ENCODE data around the gene CRYBA4. TPM values are rescaled to one million over a fixed set of nuclear protein-coding genes. Genes with fewer than 3 reads are reported as not detected.

The CRYBA4 gene
- polyA plus RNA-seq, 1 donor from 2014 or later: not detected

GRCh38 chr22:26587991-26588613 is 33.7 kb upstream of the CRYBA4 start:
- peaks cover 2% of the 10 kb centered on the region for H3K36me3 Mint-ChIP-seq
- peaks cover 27 to 37% (median 30%) of the 10 kb centered on the region in 3 donors for H3K4me1 Mint-ChIP-seq
- peak overlapping the region in 1 of 3 donors; percentile 4 for H3K27ac Mint-ChIP-seq
- no peaks in the 10 kb centered on the region for H3K27me3 Mint-ChIP-seq
- peaks cover 0 to 2% (median 0%) of the 10 kb centered on the region in 3 donors for H3K9me3 Mint-ChIP-seq
- peak overlapping the region; percentile 80 to 96 (median 84) for H3K4me3 Mint-ChIP-seq

DNA sequence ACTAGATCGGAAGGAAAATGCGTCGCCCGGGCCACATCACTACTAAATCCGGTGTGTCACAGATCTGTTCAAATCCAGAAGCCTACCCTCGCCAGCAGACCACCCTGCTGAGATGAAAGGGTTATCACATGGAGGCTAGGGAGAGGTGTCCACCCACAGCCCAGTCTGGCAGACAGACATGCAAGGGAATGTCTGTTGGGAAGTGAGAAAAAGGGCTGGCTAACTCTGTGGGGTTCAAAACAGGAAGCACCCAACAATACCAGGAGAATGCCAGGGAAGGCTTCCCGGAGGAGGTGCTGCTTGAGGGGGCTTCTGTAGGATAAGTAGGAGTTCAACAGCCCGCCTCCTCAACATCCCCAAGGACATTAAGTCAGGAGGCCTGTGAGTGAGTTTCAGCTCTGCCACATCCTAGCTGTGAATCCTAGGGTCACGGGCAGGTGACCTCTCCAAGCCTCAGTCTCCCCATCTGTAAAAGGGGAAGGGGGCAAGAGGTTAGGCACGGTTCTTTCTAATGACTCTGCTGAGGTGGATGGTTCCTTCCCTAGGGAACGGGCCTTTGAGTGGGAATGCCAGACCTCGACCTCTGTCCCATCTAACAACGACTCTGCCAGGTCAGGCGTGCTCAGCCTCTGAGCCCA is 32.9 kb upstream of the CRYBA4 start:
- Mint-ChIP-seq H3K27ac (peak overlapping the region in 2 of 3 donors; percentile 4 to 71), H3K9me3 (peaks cover 0 to 2% (median 0%) of the 10 kb centered on the region in 3 donors)

DNA sequence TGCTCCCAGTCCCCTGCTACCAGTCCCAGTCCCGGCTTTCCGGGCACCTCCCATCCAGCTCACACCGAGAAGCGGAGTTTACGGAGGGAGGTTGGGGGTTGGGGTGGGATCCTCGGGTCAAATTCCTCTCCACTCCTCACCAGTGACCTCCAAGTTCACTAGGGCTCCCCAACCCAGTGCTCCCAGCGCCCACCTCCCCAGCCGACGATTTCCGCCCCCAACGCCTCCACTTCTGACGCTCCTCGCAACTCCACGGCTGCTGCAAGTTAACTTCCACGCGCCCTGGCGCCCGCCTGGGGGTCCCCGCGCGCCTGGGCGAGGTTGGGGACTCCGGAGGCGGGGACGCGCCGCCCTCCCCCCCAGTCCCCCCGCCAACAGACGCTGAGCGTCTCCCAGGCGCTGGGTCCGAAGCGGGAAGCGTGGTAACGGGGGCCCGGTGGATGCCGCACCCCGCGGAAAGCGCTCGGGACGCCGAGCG is 32.4 kb upstream of the CRYBA4 start:
- H3K27me3 Mint-ChIP-seq: no peaks in the 10 kb centered on the region

More for the DNA sequence above, 32.9 kb upstream of the CRYBA4 start:
- H3K4me1 Mint-ChIP-seq: peaks cover 30 to 38% (median 31%) of the 10 kb centered on the region in 3 donors
- peaks cover 2% of the 10 kb centered on the region for H3K36me3 Mint-ChIP-seq
- no peaks in the 10 kb centered on the region for H3K27me3 Mint-ChIP-seq
- H3K4me3 Mint-ChIP-seq: peak overlapping the region; percentile 80 to 96 (median 89)

GRCh38 chr22:26589845-26590736 is 31.7 kb upstream of the CRYBA4 start, which contains the start of gene TPST2:
Gene TPST2, minus strand, starts transcription at chr22:26590132. Its CDS starts 48,502 bp downstream, at chr22:26541630.
- Mint-ChIP-seq H3K4me1 (peaks cover 30 to 38% (median 31%) of the 10 kb centered on the region in 3 donors), H3K36me3 (peaks cover 2% of the 10 kb centered on the region), H3K27ac (peak within 1 kb of the TSS; percentile 16 to 87 (median 82)), H3K4me3 (peak within 1 kb of the TSS; percentile 91 to 97 (median 95)), H3K9me3 (peaks cover 0 to 2% (median 0%) of the 10 kb centered on the region in 3 donors), H3K27me3 (no peaks in the 10 kb centered on the region)

More for the DNA sequence above, 32.4 kb upstream of the CRYBA4 start:
- Mint-ChIP-seq H3K27ac (peak overlapping the region in 1 of 3 donors; percentile 71), H3K36me3 (peaks cover 2% of the 10 kb centered on the region), H3K4me1 (peaks cover 30 to 38% (median 31%) of the 10 kb centered on the region in 3 donors), H3K4me3 (peak overlapping the region; percentile 80 to 96 (median 89)), H3K9me3 (peaks cover 0 to 2% (median 0%) of the 10 kb centered on the region in 3 donors)

DNA sequence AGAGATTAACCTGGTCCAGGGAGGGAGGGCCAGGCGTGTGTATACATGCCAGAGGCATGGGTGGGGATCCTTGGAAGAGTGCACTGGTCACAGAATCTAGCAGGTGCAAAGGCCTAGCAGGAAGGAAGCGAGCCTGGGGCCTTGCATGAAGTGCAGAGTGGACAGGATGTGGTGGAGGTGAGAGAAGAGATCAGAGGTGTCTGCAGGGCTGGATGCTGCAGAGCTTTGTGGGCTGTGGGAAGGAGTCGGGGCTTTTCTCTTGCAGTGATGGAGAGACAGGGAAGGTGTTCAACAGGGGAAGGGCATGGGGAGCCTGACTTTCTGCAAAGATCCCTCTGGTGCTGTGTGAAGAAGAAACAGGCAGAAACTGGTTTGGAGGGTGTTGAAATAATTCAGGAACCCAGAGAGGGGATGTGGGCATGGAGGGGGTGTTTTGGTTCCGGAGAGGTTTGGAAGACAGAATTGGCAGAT is 29.3 kb upstream of the CRYBA4 start:
- no peaks in the 10 kb centered on the region for H3K36me3 Mint-ChIP-seq
- peak overlapping the region; percentile 3 to 48 (median 6) for H3K27ac Mint-ChIP-seq
- peak overlapping the region in 3 of 4 donors; percentile 35 to 63 (median 53) for H3K4me3 Mint-ChIP-seq
- H3K27me3 Mint-ChIP-seq: no peaks in the 10 kb centered on the region
- H3K4me1 Mint-ChIP-seq: peaks cover 25 to 30% (median 26%) of the 10 kb centered on the region in 3 donors
- H3K9me3 Mint-ChIP-seq: peaks cover 0 to 2% (median 0%) of the 10 kb centered on the region in 3 donors

GRCh38 chr22:26593763-26594162 is 28.0 kb upstream of the CRYBA4 start:
- peak overlapping the region in 1 of 4 donors; percentile 16 for H3K4me3 Mint-ChIP-seq
- H3K9me3 Mint-ChIP-seq: no peaks in the 10 kb centered on the region
- H3K27ac Mint-ChIP-seq: no peak overlapping the region
- no peaks in the 10 kb centered on the region for H3K36me3 Mint-ChIP-seq
- peaks cover 19 to 23% (median 21%) of the 10 kb centered on the region in 3 donors for H3K4me1 Mint-ChIP-seq
- no peaks in the 10 kb centered on the region for H3K27me3 Mint-ChIP-seq

- no peak overlapping the region for H3K27ac Mint-ChIP-seq
- H3K27me3 Mint-ChIP-seq: peaks cover 2% of the 10 kb centered on the region
- H3K36me3 Mint-ChIP-seq: no peaks in the 10 kb centered on the region
- H3K4me1 Mint-ChIP-seq: peaks cover 12 to 16% (median 12%) of the 10 kb centered on the region in 3 donors
- no peak overlapping the region for H3K4me3 Mint-ChIP-seq
- H3K9me3 Mint-ChIP-seq: no peaks in the 10 kb centered on the region
These were observed 24.7 kb upstream of the CRYBA4 start for GRCh38 chr22:26597026-26597425.

DNA sequence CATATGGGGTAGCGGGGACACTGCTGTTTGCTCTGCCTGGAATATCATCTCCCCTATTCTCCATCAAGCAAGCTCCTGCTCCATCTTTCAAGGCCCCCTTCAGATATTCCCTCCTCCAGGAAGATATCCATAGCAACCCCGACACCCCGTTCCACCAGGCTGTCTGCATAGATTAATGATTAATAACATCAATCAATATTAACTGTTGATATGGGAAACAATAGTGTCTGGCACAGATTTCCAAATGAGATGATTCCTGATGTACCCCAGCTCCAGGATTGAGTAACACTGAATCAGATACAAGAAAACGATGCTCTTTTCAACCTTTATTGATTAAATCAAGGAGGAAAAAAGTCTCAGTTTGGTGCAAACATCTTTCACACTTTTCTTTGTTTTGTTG is 24.3 kb upstream of the CRYBA4 start:
- no peak overlapping the region for H3K4me3 Mint-ChIP-seq

GRCh38 chr22:26599505-26599904 is 22.3 kb upstream of the CRYBA4 start:
- H3K36me3 Mint-ChIP-seq: no peaks in the 10 kb centered on the region
- H3K9me3 Mint-ChIP-seq: no peaks in the 10 kb centered on the region
- H3K4me3 Mint-ChIP-seq: no peak overlapping the region
- H3K4me1 Mint-ChIP-seq: peaks cover 0 to 5% (median 0%) of the 10 kb centered on the region in 3 donors
- H3K27ac Mint-ChIP-seq: no peak overlapping the region
- peaks cover 3% of the 10 kb centered on the region for H3K27me3 Mint-ChIP-seq

More for the DNA sequence above, 24.3 kb upstream of the CRYBA4 start:
- Mint-ChIP-seq H3K4me1 (peaks cover 7 to 11% (median 7%) of the 10 kb centered on the region in 3 donors), H3K9me3 (no peaks in the 10 kb centered on the region), H3K27me3 (peaks cover 3% of the 10 kb centered on the region), H3K36me3 (no peaks in the 10 kb centered on the region), H3K27ac (no peak overlapping the region)

DNA sequence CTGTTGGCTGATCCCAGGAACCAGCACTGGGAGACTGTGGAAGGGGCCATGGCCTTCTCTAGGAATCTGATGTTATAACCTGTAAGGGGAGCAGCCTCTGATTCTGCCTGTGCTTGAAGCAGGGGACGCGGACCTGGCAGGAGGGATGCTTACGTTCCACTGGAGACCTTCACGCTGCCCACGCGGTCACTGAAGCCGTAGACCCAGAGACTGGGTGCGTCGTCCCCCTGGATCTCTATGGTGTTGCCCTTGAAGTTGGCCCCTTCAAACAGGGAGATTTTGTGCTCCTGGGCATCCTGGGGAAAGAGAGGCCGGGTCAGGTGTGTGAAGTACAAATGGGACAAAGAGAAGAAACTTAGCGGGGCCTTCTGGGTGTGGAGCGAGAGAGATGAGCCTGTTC is 20.0 kb upstream of the CRYBA4 start:
- H3K27ac Mint-ChIP-seq: no peak overlapping the region
- H3K36me3 Mint-ChIP-seq: peaks cover 1% of the 10 kb centered on the region
- peaks cover 3% of the 10 kb centered on the region for H3K27me3 Mint-ChIP-seq
- H3K4me1 Mint-ChIP-seq: peaks cover 0 to 5% (median 0%) of the 10 kb centered on the region in 3 donors
- H3K9me3 Mint-ChIP-seq: no peaks in the 10 kb centered on the region
- H3K4me3 Mint-ChIP-seq: no peak overlapping the region

DNA sequence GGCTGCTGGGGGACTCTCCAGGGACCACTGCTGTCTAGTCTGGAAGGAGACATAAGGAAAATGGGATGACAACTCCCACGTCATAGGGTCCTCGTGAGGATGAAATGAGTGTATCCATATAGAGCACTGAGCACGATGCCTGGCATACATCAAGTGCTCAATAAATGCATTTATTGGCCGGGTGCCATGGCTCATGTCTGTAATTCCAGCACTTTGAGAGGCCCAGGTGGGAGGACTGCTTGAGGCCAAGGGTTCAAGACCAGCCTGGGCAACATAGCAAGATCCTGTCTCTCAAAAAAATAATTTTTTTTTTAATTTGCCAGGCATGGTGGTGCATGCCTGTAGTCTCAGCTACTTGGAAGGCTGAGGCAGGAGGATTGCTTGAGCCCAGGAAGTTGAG is 19.6 kb upstream of the CRYBA4 start:
- Mint-ChIP-seq H3K27me3 (peaks cover 3% of the 10 kb centered on the region), H3K27ac (no peak overlapping the region), H3K4me3 (no peak overlapping the region), H3K36me3 (peaks cover 1% of the 10 kb centered on the region), H3K9me3 (no peaks in the 10 kb centered on the region), H3K4me1 (peaks cover 0 to 5% (median 0%) of the 10 kb centered on the region in 3 donors)

DNA sequence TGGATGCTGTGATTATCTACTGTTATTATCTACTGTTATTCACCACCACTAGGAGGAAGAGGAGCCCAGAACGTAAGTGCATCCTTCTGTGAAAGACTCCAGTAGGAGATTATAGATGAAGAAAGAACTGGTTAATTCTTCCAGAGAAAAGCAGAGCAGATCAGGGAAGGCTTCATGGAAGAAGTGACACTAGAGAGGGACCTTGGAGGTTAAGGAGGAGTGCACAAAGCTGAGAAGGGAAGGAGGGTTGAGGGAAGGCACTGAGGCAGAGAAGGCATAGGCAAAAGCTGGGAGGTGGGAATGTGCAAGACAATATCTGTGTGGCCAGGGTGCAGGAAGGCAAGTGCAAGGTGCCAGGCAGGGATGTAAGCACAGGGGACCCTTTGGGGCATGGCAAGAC is 17.4 kb upstream of the CRYBA4 start:
- peaks cover under 1 to 6% (median 3%) of the 10 kb centered on the region in 3 donors for H3K4me1 Mint-ChIP-seq
- H3K4me3 Mint-ChIP-seq: no peak overlapping the region
- H3K9me3 Mint-ChIP-seq: no peaks in the 10 kb centered on the region
- H3K36me3 Mint-ChIP-seq: peaks cover 1% of the 10 kb centered on the region
- H3K27me3 Mint-ChIP-seq: peaks cover 3% of the 10 kb centered on the region
- peak overlapping the region in 1 of 3 donors; percentile 52 for H3K27ac Mint-ChIP-seq

- Mint-ChIP-seq H3K4me1 (peaks cover 12 to 15% (median 14%) of the 10 kb centered on the region in 3 donors), H3K36me3 (peaks cover 1% of the 10 kb centered on the region), H3K4me3 (no peak overlapping the region), H3K27ac (no peak overlapping the region), H3K9me3 (no peaks in the 10 kb centered on the region), H3K27me3 (peaks cover 3% of the 10 kb centered on the region)
These were observed 15.2 kb upstream of the CRYBA4 start for GRCh38 chr22:26606611-26607010.

DNA sequence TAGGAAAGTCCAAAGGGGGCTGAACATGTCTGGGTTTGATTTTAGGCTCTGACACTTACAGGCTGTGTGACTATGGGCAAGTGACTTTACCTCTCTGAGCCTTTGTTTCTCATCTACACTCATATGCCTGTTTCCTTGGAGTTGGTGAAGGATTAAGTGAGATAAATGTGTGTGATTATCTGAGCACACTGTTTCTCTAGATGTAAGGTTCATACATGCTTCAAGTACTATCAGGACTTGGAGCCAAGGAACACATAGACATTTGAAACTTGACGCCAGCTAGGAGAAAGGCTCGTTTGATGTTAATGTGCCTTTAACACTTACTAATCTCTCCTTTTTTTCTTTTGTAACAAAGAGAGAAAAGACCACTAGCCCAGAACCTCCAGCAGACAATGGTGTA is 13.6 kb upstream of the CRYBA4 start:
- H3K4me1 Mint-ChIP-seq: peaks cover 12 to 15% (median 14%) of the 10 kb centered on the region in 3 donors
- H3K4me3 Mint-ChIP-seq: no peak overlapping the region
- peaks cover 1% of the 10 kb centered on the region for H3K36me3 Mint-ChIP-seq
- H3K27ac Mint-ChIP-seq: no peak overlapping the region
- peaks cover 2% of the 10 kb centered on the region for H3K27me3 Mint-ChIP-seq
- H3K9me3 Mint-ChIP-seq: no peaks in the 10 kb centered on the region
